NCI-H128 (cell line): Measurements from ENCODE around the gene PCYT2.

Experiments used
- DNase-seq: peaks from one replicate; lab custom pipeline; 2025; ENCODE audit not compliant: unreplicated experiment; lab: John Stamatoyannopoulos, UW

The PCYT2 gene

GRCh38 chr17:81902023-81902652 is 9.1 kb downstream of the PCYT2 start, which contains the start of gene NPB:
Gene NPB, plus strand, starts transcription at chr17:81902238. Its CDS starts 40 bp downstream, at chr17:81902278.
- DNase-seq, result no peak

GRCh38 chr17:81901167-81902022 is 9.8 kb downstream of the PCYT2 start:
- no peak for DNase-seq

- DNase-seq, result no peak
These were observed 10.9 kb downstream of the PCYT2 start for GRCh38 chr17:81900181-81900820.

GRCh38 chr17:81899514-81900166 is 11.6 kb downstream of the PCYT2 start:
- DNase-seq, result no peak

GRCh38 chr17:81898885-81899284 is 12.3 kb downstream of the PCYT2 start:
- no peak for DNase-seq

- no peak for DNase-seq
These were observed 13.0 kb downstream of the PCYT2 start for GRCh38 chr17:81898029-81898866.

GRCh38 chr17:81895400-81895799 is 15.8 kb downstream of the PCYT2 start:
- no peak for DNase-seq

GRCh38 chr17:81891303-81891552 is 20.0 kb downstream of the PCYT2 start:
- DNase-seq, result no peak

GRCh38 chr17:81890447-81891302 is 20.5 kb downstream of the PCYT2 start:
- no peak for DNase-seq

GRCh38 chr17:81889602-81890001 is 21.6 kb downstream of the PCYT2 start:
- no peak for DNase-seq

GRCh38 chr17:81888988-81889595 is 22.1 kb downstream of the PCYT2 start:
- no peak for DNase-seq

- DNase-seq, result no peak
These were observed 22.9 kb downstream of the PCYT2 start for GRCh38 chr17:81888105-81888987.

GRCh38 chr17:81885869-81886548 is 25.2 kb downstream of the PCYT2 start:
- DNase-seq, result no peak

GRCh38 chr17:81885454-81885853 is 25.7 kb downstream of the PCYT2 start:
- no peak for DNase-seq

- DNase-seq, result no peak
These were observed 26.2 kb downstream of the PCYT2 start for GRCh38 chr17:81884968-81885367.

GRCh38 chr17:81884520-81884919 is 26.7 kb downstream of the PCYT2 start:
- no peak for DNase-seq

GRCh38 chr17:81879121-81879520 is 32.1 kb downstream of the PCYT2 start:
- no peak for DNase-seq

GRCh38 chr17:81878294-81878693 is 32.9 kb downstream of the PCYT2 start:
- no peak for DNase-seq
